Esophagus muscularis mucosa (tissue), 3 donors: ENCODE data around the gene FAM111A.

Source experiments
- POLR2A ChIP-seq: fragments of 450-650 bp; IDR thresholded peaks from one replicate; pipeline ENCODE4 v1.6.1; 2017; ENCODE audit warnings: antibody characterized with exemption, moderate library complexity, mild to moderate bottlenecking, low read depth
- TF ChIP-seq, protein P1 (sequence below), 3 experiments: fragments of 200-600 bp in 2 of 3; fragments of 450-650 bp in 1 of 3; sonication (generic) in 2 of 3; IDR thresholded peaks; one replicate each; pipeline ENCODE4 v1.5.1; 2017 to 2019; ENCODE audit warnings: antibody characterized with exemption in 3 of 3, mild to moderate bottlenecking in 2 of 3, moderate library complexity in 1 of 3

GRCh38 chr11:59185386-59185945 lies 42.8 kb downstream of the FAM111A start:
- TF ChIP-seq, protein P1, sequence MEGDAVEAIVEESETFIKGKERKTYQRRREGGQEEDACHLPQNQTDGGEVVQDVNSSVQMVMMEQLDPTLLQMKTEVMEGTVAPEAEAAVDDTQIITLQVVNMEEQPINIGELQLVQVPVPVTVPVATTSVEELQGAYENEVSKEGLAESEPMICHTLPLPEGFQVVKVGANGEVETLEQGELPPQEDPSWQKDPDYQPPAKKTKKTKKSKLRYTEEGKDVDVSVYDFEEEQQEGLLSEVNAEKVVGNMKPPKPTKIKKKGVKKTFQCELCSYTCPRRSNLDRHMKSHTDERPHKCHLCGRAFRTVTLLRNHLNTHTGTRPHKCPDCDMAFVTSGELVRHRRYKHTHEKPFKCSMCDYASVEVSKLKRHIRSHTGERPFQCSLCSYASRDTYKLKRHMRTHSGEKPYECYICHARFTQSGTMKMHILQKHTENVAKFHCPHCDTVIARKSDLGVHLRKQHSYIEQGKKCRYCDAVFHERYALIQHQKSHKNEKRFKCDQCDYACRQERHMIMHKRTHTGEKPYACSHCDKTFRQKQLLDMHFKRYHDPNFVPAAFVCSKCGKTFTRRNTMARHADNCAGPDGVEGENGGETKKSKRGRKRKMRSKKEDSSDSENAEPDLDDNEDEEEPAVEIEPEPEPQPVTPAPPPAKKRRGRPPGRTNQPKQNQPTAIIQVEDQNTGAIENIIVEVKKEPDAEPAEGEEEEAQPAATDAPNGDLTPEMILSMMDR (IDR thresholded peaks at IDR 0.05), result no peak
- no peak for TF ChIP-seq POLR2A
